ENCODE results near the gene STEEP1.
"Not testable (repeated sequence)": the region's sequence is repeated elsewhere in the genome, so short reads cannot be mapped to it uniquely, and the experiment has no call there.

The STEEP1 gene

GRCh38 chrX:119502727-119503483, 62.3 kb downstream of the STEEP1 start:
- Histone ChIP-seq H3K36me3 (ENCODE audit: control insufficient read depth, insufficient read depth, low read length) (no peaks in the 10 kb centered on the region), H3K4me1 (ENCODE audit: control insufficient read depth, insufficient read depth, low read length) (no peaks in the 10 kb centered on the region), H3K27me3 (ENCODE audit: control insufficient read depth, insufficient read depth, low read length, poor library complexity, severe bottlenecking) (no peaks in the 10 kb centered on the region), H3K9me3 (ENCODE audit: control insufficient read depth, low read length) (no peaks in the 10 kb centered on the region), H3K4me3 (ENCODE audit: insufficient read depth, low read depth, low read length) (no peak overlapping the region), H3K27ac (ENCODE audit: insufficient read depth, low read depth, low read length, poor library complexity, severe bottlenecking) (no peak overlapping the region)
- 82% methylated on average over 11 of the region's 11 CpGs for WGBS, 2 experiments

GRCh38 chrX:119501511-119502148, 63.6 kb downstream of the STEEP1 start:
- H3K4me1 ChIP-seq (ENCODE audit: control insufficient read depth, insufficient read depth, low read length): no peaks in the 10 kb centered on the region
- H3K36me3 ChIP-seq (ENCODE audit: control insufficient read depth, insufficient read depth, low read length): no peaks in the 10 kb centered on the region
- H3K27me3 ChIP-seq (ENCODE audit: control insufficient read depth, insufficient read depth, low read length, poor library complexity, severe bottlenecking): no peaks in the 10 kb centered on the region
- 93 to 95% methylated on average over 7 of the region's 7 CpGs for WGBS, 2 experiments
- no peaks in the 10 kb centered on the region for H3K9me3 ChIP-seq (ENCODE audit: control insufficient read depth, low read length)
- H3K27ac ChIP-seq (ENCODE audit: insufficient read depth, low read depth, low read length, poor library complexity, severe bottlenecking): no peak overlapping the region
- no peak overlapping the region for H3K4me3 ChIP-seq (ENCODE audit: insufficient read depth, low read depth, low read length)

GRCh38 chrX:119500061-119500800, 65.0 kb downstream of the STEEP1 start:
- H3K27me3 ChIP-seq (ENCODE audit: control insufficient read depth, insufficient read depth, low read length, poor library complexity, severe bottlenecking): no peaks in the 10 kb centered on the region
- peaks cover 4% of the 10 kb centered on the region for H3K4me1 ChIP-seq (ENCODE audit: control insufficient read depth, insufficient read depth, low read length)
- 92 to 96% methylated on average over 13 of the region's 13 CpGs for WGBS, 2 experiments
- H3K4me3 ChIP-seq (ENCODE audit: insufficient read depth, low read depth, low read length): no peak overlapping the region
- H3K9me3 ChIP-seq (ENCODE audit: control insufficient read depth, low read length): no peaks in the 10 kb centered on the region
- no peaks in the 10 kb centered on the region for H3K36me3 ChIP-seq (ENCODE audit: control insufficient read depth, insufficient read depth, low read length)
- H3K27ac ChIP-seq (ENCODE audit: insufficient read depth, low read depth, low read length, poor library complexity, severe bottlenecking): no peak overlapping the region

GRCh38 chrX:119497185-119497584, 68.0 kb downstream of the STEEP1 start:
- Histone ChIP-seq H3K27me3 (ENCODE audit: control insufficient read depth, insufficient read depth, low read length, poor library complexity, severe bottlenecking) (no peaks in the 10 kb centered on the region), H3K27ac (ENCODE audit: insufficient read depth, low read depth, low read length, poor library complexity, severe bottlenecking) (no peak overlapping the region), H3K4me3 (ENCODE audit: insufficient read depth, low read depth, low read length) (no peak overlapping the region), H3K9me3 (ENCODE audit: control insufficient read depth, low read length) (no peaks in the 10 kb centered on the region), H3K4me1 (ENCODE audit: control insufficient read depth, insufficient read depth, low read length) (peaks cover 4% of the 10 kb centered on the region), H3K36me3 (ENCODE audit: control insufficient read depth, insufficient read depth, low read length) (no peaks in the 10 kb centered on the region)
- 83 to 96% methylated on average over 1 of the region's 1 CpG for WGBS, 2 experiments

GRCh38 chrX:119495734-119496726, 69.2 kb downstream of the STEEP1 start:
- H3K27me3 ChIP-seq (ENCODE audit: control insufficient read depth, insufficient read depth, low read length, poor library complexity, severe bottlenecking): no peaks in the 10 kb centered on the region
- H3K36me3 ChIP-seq (ENCODE audit: control insufficient read depth, insufficient read depth, low read length): no peaks in the 10 kb centered on the region
- no peaks in the 10 kb centered on the region for H3K9me3 ChIP-seq (ENCODE audit: control insufficient read depth, low read length)
- WGBS, 2 experiments: 71 to 75% methylated on average over 8 to 10 of the region's 10 CpGs
- no peak overlapping the region for H3K27ac ChIP-seq (ENCODE audit: insufficient read depth, low read depth, low read length, poor library complexity, severe bottlenecking)
- peaks cover 4% of the 10 kb centered on the region for H3K4me1 ChIP-seq (ENCODE audit: control insufficient read depth, insufficient read depth, low read length)
- no peak overlapping the region for H3K4me3 ChIP-seq (ENCODE audit: insufficient read depth, low read depth, low read length)

GRCh38 chrX:119493851-119494495, 71.2 kb downstream of the STEEP1 start:
- not testable (repeated sequence) for H3K36me3 ChIP-seq (ENCODE audit: control insufficient read depth, insufficient read depth, low read length); H3K9me3 ChIP-seq (ENCODE audit: control insufficient read depth, low read length); H3K27ac ChIP-seq (ENCODE audit: insufficient read depth, low read depth, low read length, poor library complexity, severe bottlenecking); H3K4me3 ChIP-seq (ENCODE audit: insufficient read depth, low read depth, low read length); H3K27me3 ChIP-seq (ENCODE audit: control insufficient read depth, insufficient read depth, low read length, poor library complexity, severe bottlenecking); H3K4me1 ChIP-seq (ENCODE audit: control insufficient read depth, insufficient read depth, low read length)
- 88 to 94% methylated on average over 10 of the region's 10 CpGs for WGBS, 2 experiments

- no peaks in the 10 kb centered on the region for H3K27me3 ChIP-seq (ENCODE audit: control insufficient read depth, insufficient read depth, low read length, poor library complexity, severe bottlenecking)
- H3K9me3 ChIP-seq (ENCODE audit: control insufficient read depth, low read length): no peaks in the 10 kb centered on the region
- H3K36me3 ChIP-seq (ENCODE audit: control insufficient read depth, insufficient read depth, low read length): no peaks in the 10 kb centered on the region
- H3K27ac ChIP-seq (ENCODE audit: insufficient read depth, low read depth, low read length, poor library complexity, severe bottlenecking): no peak overlapping the region
- 86 to 100% methylated on average over 2 of the region's 2 CpGs for WGBS, 2 experiments
- H3K4me3 ChIP-seq (ENCODE audit: insufficient read depth, low read depth, low read length): no peak overlapping the region
- peaks cover 4% of the 10 kb centered on the region for H3K4me1 ChIP-seq (ENCODE audit: control insufficient read depth, insufficient read depth, low read length)
Measured at GRCh38 chrX:119492463-119492862, 72.7 kb downstream of the STEEP1 start.

GRCh38 chrX:119489212-119490074, 75.8 kb downstream of the STEEP1 start:
- Histone ChIP-seq H3K9me3 (ENCODE audit: control insufficient read depth, low read length) (no peaks in the 10 kb centered on the region), H3K4me1 (ENCODE audit: control insufficient read depth, insufficient read depth, low read length) (no peaks in the 10 kb centered on the region), H3K27ac (ENCODE audit: insufficient read depth, low read depth, low read length, poor library complexity, severe bottlenecking) (no peak overlapping the region), H3K36me3 (ENCODE audit: control insufficient read depth, insufficient read depth, low read length) (no peaks in the 10 kb centered on the region), H3K4me3 (ENCODE audit: insufficient read depth, low read depth, low read length) (no peak overlapping the region), H3K27me3 (ENCODE audit: control insufficient read depth, insufficient read depth, low read length, poor library complexity, severe bottlenecking) (no peaks in the 10 kb centered on the region)
- 92% methylated on average over 13 of the region's 13 CpGs for WGBS, 2 experiments

GRCh38 chrX:119488749-119489148, 76.5 kb downstream of the STEEP1 start:
- H3K27me3 ChIP-seq (ENCODE audit: control insufficient read depth, insufficient read depth, low read length, poor library complexity, severe bottlenecking): no peaks in the 10 kb centered on the region
- H3K36me3 ChIP-seq (ENCODE audit: control insufficient read depth, insufficient read depth, low read length): no peaks in the 10 kb centered on the region
- H3K4me3 ChIP-seq (ENCODE audit: insufficient read depth, low read depth, low read length): no peak overlapping the region
- no peak overlapping the region for H3K27ac ChIP-seq (ENCODE audit: insufficient read depth, low read depth, low read length, poor library complexity, severe bottlenecking)
- 40 to 45% methylated on average over 7 to 8 of the region's 8 CpGs for WGBS, 2 experiments
- H3K9me3 ChIP-seq (ENCODE audit: control insufficient read depth, low read length): no peaks in the 10 kb centered on the region
- no peaks in the 10 kb centered on the region for H3K4me1 ChIP-seq (ENCODE audit: control insufficient read depth, insufficient read depth, low read length)

All from ectodermal cell (in vitro differentiated cells).